Fibroblast of skin of abdomen (primary cell): ENCODE results near the gene NUP210.
A peak's percentile ranks its signal among the peaks of the same experiment; 100 is the strongest.

Source experiments
- DNase-seq: peaks from one replicate; pipeline ENCODE4 v3.0.0-alpha.2; 2013

The NUP210 gene

GRCh38 chr3:13347390-13347950, 72.7 kb downstream of the NUP210 start:
- DNase-seq: peak; percentile 34

- DNase-seq: no peak
Observed at GRCh38 chr3:13346481-13347389, 73.4 kb downstream of the NUP210 start.

- no peak for DNase-seq
Observed at GRCh38 chr3:13345772-13346171, 74.3 kb downstream of the NUP210 start.

- DNase-seq: no peak
Observed at GRCh38 chr3:13345284-13345683, 74.8 kb downstream of the NUP210 start.

- DNase-seq: no peak
Observed at GRCh38 chr3:13344663-13345062, 75.5 kb downstream of the NUP210 start.

- no peak for DNase-seq
Observed at GRCh38 chr3:13343601-13344000, 76.5 kb downstream of the NUP210 start.

GRCh38 chr3:13341229-13341905, 78.8 kb downstream of the NUP210 start:
- DNase-seq: no peak

GRCh38 chr3:13339833-13340232, 80.3 kb downstream of the NUP210 start:
- DNase-seq: no peak

- no peak for DNase-seq
Observed at GRCh38 chr3:13338996-13339395, 81.1 kb downstream of the NUP210 start.

GRCh38 chr3:13338231-13338630, 81.9 kb downstream of the NUP210 start:
- DNase-seq: no peak

- DNase-seq: no peak
Observed at GRCh38 chr3:13336592-13336991, 83.5 kb downstream of the NUP210 start.

GRCh38 chr3:13335503-13335902, 84.6 kb downstream of the NUP210 start:
- DNase-seq: no peak

GRCh38 chr3:13335059-13335458, 85.1 kb downstream of the NUP210 start:
- DNase-seq: no peak

GRCh38 chr3:13333236-13333897, 86.8 kb downstream of the NUP210 start:
- no peak for DNase-seq

- DNase-seq: no peak
Observed at GRCh38 chr3:13332740-13333139, 87.4 kb downstream of the NUP210 start.

GRCh38 chr3:13332158-13332557, 88.0 kb downstream of the NUP210 start:
- no peak for DNase-seq

- DNase-seq: no peak
Observed at GRCh38 chr3:13329746-13330145, 90.4 kb downstream of the NUP210 start.

- no peak for DNase-seq
Observed at GRCh38 chr3:13325892-13326443, 94.2 kb downstream of the NUP210 start.

GRCh38 chr3:13324835-13325501, 95.2 kb downstream of the NUP210 start:
- DNase-seq: no peak

- no peak for DNase-seq
Observed at GRCh38 chr3:13323822-13324221, 96.3 kb downstream of the NUP210 start.

- no peak for DNase-seq
Observed at GRCh38 chr3:13322324-13322723, 97.8 kb downstream of the NUP210 start.

- no peak for DNase-seq
Observed at GRCh38 chr3:13319564-13320220, 100.4 kb downstream of the NUP210 start.
